Stimulated activated CD8-positive, alpha-beta memory T cell treated with anti-CD3 and anti-CD28 coated beads, Interleukin-4, amount 100 ng/mL, for 48 hours (primary cell): ENCODE data around the gene AUTS2.

Source experiments
- DNase-seq: peaks from one replicate; pipeline ENCODE4 v3.0.0-alpha.2; 2020

AUTS2 gene

GRCh38 chr7:69871213-69871885 is 273.1 kb downstream of the AUTS2 start:
- no peak for DNase-seq

DNA sequence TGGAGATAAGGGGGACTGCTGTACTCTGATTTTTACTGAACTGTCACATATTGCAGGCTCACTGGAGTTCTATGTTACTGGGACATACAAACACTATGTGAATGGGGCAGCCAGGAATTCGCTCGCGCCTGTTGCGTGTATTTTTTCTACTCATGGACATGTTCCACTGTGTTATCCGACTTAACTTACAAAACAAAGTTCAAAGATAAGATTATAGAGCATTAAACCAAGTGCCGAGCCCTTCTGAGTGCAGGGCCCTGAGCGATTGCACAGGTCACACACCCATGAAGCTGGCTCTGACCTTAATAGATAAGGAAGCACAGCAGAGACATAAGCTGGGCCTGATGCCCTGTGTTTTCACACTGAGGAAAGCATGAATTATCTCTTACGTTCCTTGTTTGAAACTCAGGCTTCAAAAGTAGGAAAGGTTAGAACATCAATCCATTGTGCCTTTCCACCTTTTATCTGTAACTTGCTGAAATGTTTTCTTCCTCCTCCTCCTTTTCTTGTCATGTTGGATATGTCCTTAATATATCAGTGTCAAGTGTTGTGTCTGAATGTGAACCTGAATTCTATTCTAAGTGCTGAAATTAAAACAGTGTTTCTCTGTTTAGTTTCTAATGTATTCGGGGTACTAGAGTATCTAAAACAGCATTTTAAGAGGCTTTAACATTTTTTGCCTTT is 273.8 kb downstream of the AUTS2 start:
- DNase-seq: no peak

GRCh38 chr7:69873512-69873911 is 275.2 kb downstream of the AUTS2 start:
- no peak for DNase-seq

GRCh38 chr7:69878015-69878414 is 279.7 kb downstream of the AUTS2 start:
- DNase-seq: no peak

GRCh38 chr7:69878591-69878990 is 280.3 kb downstream of the AUTS2 start:
- DNase-seq: no peak

DNA sequence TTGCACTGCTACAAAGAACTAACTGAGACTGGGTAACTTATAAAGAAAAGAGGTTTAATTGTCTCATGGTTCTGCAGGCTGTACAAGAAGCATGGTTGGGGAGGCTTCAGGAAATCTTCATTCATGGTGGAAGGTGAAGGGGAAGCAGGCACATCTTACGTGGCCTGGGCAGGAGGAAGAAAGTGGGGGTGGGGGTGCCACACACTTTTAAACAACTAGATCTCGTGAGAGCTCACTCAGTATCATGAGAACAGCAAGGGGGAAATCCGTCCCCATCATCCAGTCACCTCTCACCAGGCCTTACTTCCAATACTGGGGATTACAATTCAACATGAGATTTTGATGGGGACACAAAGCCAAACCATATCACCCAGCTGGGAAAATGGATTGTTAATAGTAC is 281.7 kb downstream of the AUTS2 start:
- no peak for DNase-seq

DNA sequence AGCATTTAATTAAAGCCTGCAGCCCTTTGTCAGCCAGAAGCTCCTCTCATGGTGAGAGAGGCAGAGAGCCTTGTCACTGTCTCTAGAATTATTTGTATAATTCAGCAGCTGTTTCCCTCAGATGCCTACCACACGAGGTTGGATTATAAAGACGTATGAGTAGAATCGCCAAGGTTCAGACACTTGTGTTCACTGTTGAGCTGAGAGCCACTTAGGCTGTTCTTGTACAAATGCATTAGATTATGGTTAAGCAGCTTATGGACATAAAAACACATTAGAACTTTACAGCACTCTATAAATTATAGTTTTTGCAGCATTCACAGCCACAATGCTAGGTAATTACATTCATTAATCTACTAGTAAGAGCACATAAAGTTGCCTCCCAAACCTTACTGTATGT is 282.6 kb downstream of the AUTS2 start:
- no peak for DNase-seq

DNA sequence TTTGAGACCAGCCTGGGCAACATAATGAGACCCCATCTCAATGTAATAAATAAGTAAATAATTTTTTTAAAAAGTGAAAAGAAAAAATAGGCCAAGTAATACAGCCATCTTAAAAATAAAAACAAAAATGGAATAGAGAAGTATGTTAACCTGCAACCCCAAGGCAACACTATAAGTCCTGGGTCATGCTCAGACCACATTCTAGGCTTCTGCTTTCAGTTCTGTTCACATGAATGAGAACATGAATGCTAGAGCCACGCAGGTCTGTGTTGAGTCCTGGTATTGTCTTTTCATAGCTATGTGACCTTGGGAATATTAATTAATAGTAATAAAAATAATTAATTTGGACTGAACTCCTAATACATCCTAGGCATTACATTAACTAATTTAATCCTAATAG is 284.0 kb downstream of the AUTS2 start:
- no peak for DNase-seq

DNA sequence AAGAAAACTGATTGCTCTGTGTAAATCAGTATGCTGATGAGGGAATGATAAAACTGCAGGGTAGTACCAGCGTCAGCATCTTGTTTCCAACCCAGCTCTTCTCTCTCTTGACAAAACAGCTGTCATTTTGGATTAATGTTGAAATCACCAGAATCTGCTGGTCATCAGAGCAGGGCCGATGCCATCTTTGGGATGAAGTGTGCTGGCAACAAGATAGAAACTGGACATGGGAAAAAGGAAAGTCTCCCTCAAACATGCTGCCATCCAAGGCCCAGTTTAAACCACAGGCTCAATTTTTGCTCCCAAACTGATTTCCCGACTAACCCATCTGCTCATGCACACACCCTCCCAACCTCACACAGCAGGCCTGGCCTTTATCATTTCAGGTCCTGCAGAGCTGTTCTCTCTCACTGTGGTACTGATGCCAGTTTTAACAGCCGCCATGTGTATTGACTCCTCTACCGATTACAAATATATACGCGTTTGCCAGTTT is 285.2 kb downstream of the AUTS2 start:
- no peak for DNase-seq

DNA sequence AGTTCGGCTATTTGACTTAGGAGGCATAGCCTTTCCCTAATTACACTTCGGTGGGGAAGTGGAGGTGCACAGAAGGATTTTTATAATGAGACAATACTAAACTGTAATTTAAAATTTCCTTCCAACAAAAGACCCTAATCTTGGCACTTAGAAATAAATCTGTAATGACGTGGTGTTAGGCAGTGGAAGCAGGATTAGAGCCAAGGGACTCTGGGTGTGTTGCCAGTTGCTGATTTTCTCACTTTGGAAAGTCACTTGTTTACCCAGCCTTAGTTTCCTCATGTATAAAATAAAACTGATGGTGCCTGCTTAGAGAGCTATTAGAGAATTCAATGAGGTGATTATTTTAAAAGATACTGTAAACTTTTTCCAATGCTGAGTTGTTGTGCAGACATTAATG is 287.2 kb downstream of the AUTS2 start:
- no peak for DNase-seq

DNA sequence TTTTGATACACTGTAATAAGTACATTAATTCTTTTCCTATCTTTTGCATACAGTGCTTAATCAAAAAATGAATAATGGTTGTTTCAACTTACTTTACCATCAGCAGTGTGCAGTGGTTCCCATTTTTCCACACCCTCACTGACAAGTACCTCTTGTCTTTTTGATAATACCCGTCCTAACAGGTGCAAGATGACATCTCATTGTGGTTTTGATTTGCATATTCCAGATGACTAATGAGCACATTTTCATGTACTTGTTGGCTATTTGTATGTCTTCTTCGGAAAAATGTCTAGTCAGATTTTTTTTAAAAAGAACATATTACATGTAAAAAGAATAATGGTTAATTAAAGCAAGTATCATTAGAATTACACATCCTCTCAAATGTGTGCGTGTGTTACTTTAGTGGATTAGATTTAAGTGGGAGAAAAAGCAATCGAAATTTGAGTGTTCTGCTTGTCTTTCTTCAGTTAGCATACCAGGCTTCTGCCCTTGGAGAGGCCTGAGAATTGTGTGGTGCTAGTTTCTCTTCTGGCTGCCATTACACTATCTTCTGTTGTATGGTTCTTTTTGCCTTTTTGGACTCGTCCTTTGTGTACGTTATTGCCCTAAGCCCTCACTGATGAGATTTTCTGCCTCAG is 291.2 kb downstream of the AUTS2 start:
- DNase-seq: no peak

- no peak for DNase-seq
Observed at GRCh38 chr7:69889976-69890351, 291.7 kb downstream of the AUTS2 start.

- no peak for DNase-seq
Observed at GRCh38 chr7:69892790-69893189, 294.5 kb downstream of the AUTS2 start.

GRCh38 chr7:69893906-69894305 is 295.6 kb downstream of the AUTS2 start:
- DNase-seq: no peak

- DNase-seq: no peak
Observed at GRCh38 chr7:69895446-69895845, 297.2 kb downstream of the AUTS2 start.

DNA sequence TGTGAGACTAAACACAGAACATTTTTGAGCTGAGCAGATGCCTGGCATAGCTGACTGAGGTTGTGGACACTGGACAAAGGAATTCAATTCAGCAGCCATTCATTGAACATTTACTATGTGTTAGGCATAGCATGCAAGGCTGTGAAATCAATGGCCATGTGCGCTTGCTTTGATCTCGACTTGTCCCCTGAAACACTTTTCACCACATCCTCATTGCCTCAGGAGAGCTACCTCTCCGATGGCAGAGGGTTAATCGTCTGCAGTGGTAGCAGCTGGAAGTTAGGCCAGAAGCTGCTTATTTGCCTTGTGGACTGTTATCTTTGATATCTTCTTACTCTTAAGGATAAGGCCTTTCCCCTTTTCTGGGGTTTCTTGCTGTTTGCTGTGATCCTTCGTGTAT is 297.8 kb downstream of the AUTS2 start:
- DNase-seq: no peak

- DNase-seq: no peak
Observed at GRCh38 chr7:69898189-69898588, 299.9 kb downstream of the AUTS2 start.

GRCh38 chr7:69903410-69903809 is 305.1 kb downstream of the AUTS2 start:
- no peak for DNase-seq

GRCh38 chr7:69906283-69906995 is 308.2 kb downstream of the AUTS2 start:
- DNase-seq: no peak

GRCh38 chr7:69907720-69908119 is 309.4 kb downstream of the AUTS2 start:
- no peak for DNase-seq

- DNase-seq: no peak
Observed at GRCh38 chr7:69908454-69908853, 310.2 kb downstream of the AUTS2 start.

DNA sequence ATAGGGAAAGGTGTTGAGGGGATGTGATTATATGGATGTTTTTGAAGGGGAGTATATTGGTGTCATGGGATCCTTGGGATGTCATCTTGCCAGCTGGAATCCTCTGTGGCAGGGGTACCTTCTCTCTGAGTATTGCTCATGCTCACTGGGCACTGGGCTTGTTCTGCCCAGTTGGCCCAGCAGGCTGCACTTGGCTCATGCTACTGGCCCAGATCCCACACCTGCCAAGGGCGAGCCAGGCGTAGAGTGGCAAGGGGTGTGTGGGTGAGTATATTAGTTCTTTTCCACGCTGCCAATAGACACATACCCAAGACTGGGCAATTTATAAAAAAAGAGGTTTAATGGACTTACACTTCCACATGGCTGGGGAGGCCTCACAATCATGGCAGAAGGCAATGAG is 311.9 kb downstream of the AUTS2 start:
- no peak for DNase-seq

GRCh38 chr7:69911337-69911736 is 313.1 kb downstream of the AUTS2 start:
- DNase-seq: no peak

DNA sequence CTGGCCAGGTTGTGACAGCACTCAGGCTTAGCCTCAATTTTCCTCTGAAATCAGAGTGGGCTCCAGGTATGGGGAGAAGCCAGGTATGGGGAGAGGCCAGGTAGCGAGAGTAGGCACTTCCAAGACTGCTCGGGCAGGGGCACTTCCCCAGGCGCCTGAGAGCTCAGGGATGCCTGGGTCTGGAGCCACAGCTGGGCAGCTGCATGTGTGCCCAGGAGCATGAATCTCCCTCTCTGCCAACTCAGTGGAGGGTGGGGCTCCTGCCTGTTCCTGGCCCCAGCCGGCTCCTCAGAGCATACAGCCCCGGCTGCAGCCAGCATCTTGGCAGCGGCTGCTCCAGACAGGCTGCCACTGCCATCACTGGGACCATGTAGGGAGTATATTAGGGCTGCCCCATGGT is 313.9 kb downstream of the AUTS2 start:
- DNase-seq: no peak
